Measurements from ENCODE around the gene ZNF485. TPM values are rescaled to one million over a fixed set of nuclear protein-coding genes. Genes with fewer than 3 reads are reported as not detected.

The ZNF485 gene
- total and polyA plus RNA-seq, 2 of the 8 experiments (the other 6 are each of a cell fraction or from before 2014, with no cell fraction given) = 2.5 to 8.2 TPM

DNA sequence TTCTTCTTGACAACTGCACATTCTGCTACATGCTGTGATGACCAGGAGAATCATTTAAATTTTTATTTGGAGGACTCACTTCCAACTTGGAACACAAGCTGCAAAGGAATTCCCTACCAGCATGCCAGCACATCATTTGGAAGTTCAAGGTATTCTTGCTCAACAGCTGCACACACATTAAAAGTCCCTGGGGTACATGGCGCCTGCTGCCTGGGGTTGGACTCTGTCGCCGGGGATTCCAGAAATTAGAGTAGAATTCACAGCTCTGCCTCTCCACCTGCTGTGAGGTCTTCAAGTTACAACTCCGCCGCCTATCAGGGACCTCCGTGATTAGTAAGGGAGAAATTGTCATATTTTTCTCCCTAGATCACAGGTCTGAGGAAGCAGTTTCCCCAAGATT is 41.3 kb downstream of the ZNF485 start:
- DNase-seq (ENCODE audit: low read depth in 1 of 2, low spot score in 2 of 2) (no peak), FAIRE-seq (no peak)
- no peak overlapping the region for H2BK5ac ChIP-seq (ENCODE audit: low read depth, low read length)
- no peak overlapping the region for H3K27ac ChIP-seq (ENCODE audit: low read depth, low read length)
- H2BK12ac ChIP-seq (ENCODE audit: low read depth, low read length) = no peak overlapping the region
- TF ChIP-seq BCL11A (IDR thresholded peaks at IDR 0.05; ENCODE audit: low read depth in 2 of 2, low read length in 2 of 2) = no peak
- TF ChIP-seq, protein P1, sequence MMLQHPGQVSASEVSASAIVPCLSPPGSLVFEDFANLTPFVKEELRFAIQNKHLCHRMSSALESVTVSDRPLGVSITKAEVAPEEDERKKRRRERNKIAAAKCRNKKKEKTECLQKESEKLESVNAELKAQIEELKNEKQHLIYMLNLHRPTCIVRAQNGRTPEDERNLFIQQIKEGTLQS (IDR thresholded peaks at IDR 0.05; ENCODE audit: insufficient read depth, low read depth, low read length) = no peak
- no peak for TF ChIP-seq RBBP5 (IDR thresholded peaks at IDR 0.05; ENCODE audit: borderline replicate concordance, low read depth, low read length)
- H4K5ac ChIP-seq (ENCODE audit: insufficient read length, low read depth, low read length) = no peak overlapping the region
- 90% methylated on average over 6 of the region's 6 CpGs; no CpG with 5 or more reads in 1 of the 2 experiments for WGBS, 2 experiments (ENCODE audit: extremely low coverage in 1 of 2, insufficient coverage in 1 of 2, insufficient read length in 1 of 2, insufficient replicate concordance in 2 of 2, low coverage in 1 of 2, low lambda C conversion rate in 2 of 2, missing lambda C conversion rate in 1 of 2)
- H3K4me3 ChIP-seq (ENCODE audit: extremely low read depth in 1 of 4, insufficient read depth in 2 of 4, low read depth in 3 of 4, low read length in 4 of 4) = peak overlapping the region in 2 of 4 experiments; percentile 52 to 67; a peak in 3 of 8 replicates
- no peaks in the 10 kb centered on the region for H3K79me2 ChIP-seq (ENCODE audit: control insufficient read depth in 1 of 2, insufficient read depth in 2 of 2, low read length in 2 of 2)
- peaks cover 0 to 4% (median 0%) of the 10 kb centered on the region in 4 experiments; a peak in 2 of 7 replicates for H3K4me1 ChIP-seq (replicated peaks in 1 of 4; ENCODE audit: control insufficient read depth in 3 of 4, insufficient read depth in 4 of 4, low read length in 3 of 4)
- no peak overlapping the region for H3K4ac ChIP-seq (replicated peaks; ENCODE audit: insufficient read length, low read depth, low read length)
- peaks cover 10% of the 10 kb centered on the region for H3K23me2 ChIP-seq (ENCODE audit: low read depth, low read length)
- POLR2A ChIA-PET (ENCODE audit: partially characterized antibody) = interaction anchor here (0.6 to 1.2 kb wide), 2 partner anchors 41 to 712 kb away, joined by 3 to 4 read pairs; no protein-coding TSS in a partner anchor
- no peak overlapping the region for H2AK5ac ChIP-seq (ENCODE audit: low read depth, low read length)
- no peak overlapping the region for H2AFZ ChIP-seq (ENCODE audit: low read length)
- H4K8ac ChIP-seq (ENCODE audit: extremely low read depth, insufficient read depth, low read length) = no peak overlapping the region
- H2BK120ac ChIP-seq (replicated peaks; ENCODE audit: low read depth, low read length) = no peak overlapping the region
- H3K9me3 ChIP-seq (ENCODE audit: insufficient read depth in 2 of 2, low read depth in 1 of 2, low read length in 1 of 2) = peaks cover 39 to 44% of the 10 kb centered on the region in 2 experiments
- H2BK15ac ChIP-seq (ENCODE audit: low read length) = no peak overlapping the region
- H3K36me3 ChIP-seq (ENCODE audit: control insufficient read depth in 2 of 4, insufficient read depth in 4 of 4, low read length in 3 of 4) = peaks cover 4 to 36% (median 27%) of the 10 kb centered on the region in 4 experiments
- no peak overlapping the region for H3K14ac ChIP-seq (ENCODE audit: insufficient read length)
- H3K27me3 ChIP-seq (replicated peaks in 1 of 4; ENCODE audit: control insufficient read depth in 3 of 4, extremely low read depth in 1 of 4, insufficient read depth in 3 of 4, low read length in 3 of 4) = peaks cover 2 to 23% (median 17%) of the 10 kb centered on the region in 4 experiments
- no peak overlapping the region for H2BK20ac ChIP-seq (ENCODE audit: low read length)
- H3K9ac ChIP-seq (replicated peaks in 1 of 4; ENCODE audit: extremely low read depth in 1 of 4, low read depth in 3 of 4, low read length in 3 of 4) = no peak overlapping the region
- no peak overlapping the region for H3K23ac ChIP-seq (ENCODE audit: insufficient read length)
- H3K4me2 ChIP-seq (ENCODE audit: insufficient read depth in 1 of 2, low read depth in 2 of 2, low read length in 2 of 2) = peak overlapping the region; percentile 77 to 82; a peak in 3 of 4 replicates
- H3K79me1 ChIP-seq (ENCODE audit: low read depth, low read length) = no peaks in the 10 kb centered on the region
- CTCF ChIA-PET (ENCODE audit: partially characterized antibody) = interaction anchor here (0.8 to 1.3 kb wide), 3 partner anchors 15 to 240 kb away, joined by 3 to 5 read pairs (median 4); no protein-coding TSS in a partner anchor
- no peak overlapping the region for H3K18ac ChIP-seq (ENCODE audit: extremely low read depth, low read length)
- no peaks in the 10 kb centered on the region for H4K20me1 ChIP-seq (replicated peaks in 1 of 2; ENCODE audit: control insufficient read depth in 1 of 2, insufficient read depth in 2 of 2, low read length in 2 of 2)
- H4K91ac ChIP-seq (replicated peaks; ENCODE audit: insufficient read length, low read length) = no peak overlapping the region
- H3K56ac ChIP-seq (replicated peaks; ENCODE audit: insufficient read length, low read depth, low read length) = no peak overlapping the region

Data from H1 (cell line).